Mucosa of stomach (tissue), 1 donor: ENCODE measurements around the gene TMEM163.
"Not testable (repeated sequence)": the region's sequence is repeated elsewhere in the genome, so short reads cannot be mapped to it uniquely, and the experiment has no call there.

Experiments
- H3K27me3 ChIP-seq: one replicate; pipeline ENCODE4 v1.7.0; 2013; ENCODE audit warnings: mild to moderate bottlenecking, low read length; ENCODE audit not compliant: control insufficient read depth, insufficient read depth
- H3K36me3 ChIP-seq: one replicate; pipeline ENCODE4 v1.7.0; 2013; ENCODE audit warnings: low read length; ENCODE audit not compliant: control insufficient read depth, insufficient read depth
- H3K4me1 ChIP-seq: one replicate; pipeline ENCODE4 v1.7.0; 2013; ENCODE audit warnings: mild to moderate bottlenecking, low read length; ENCODE audit not compliant: control insufficient read depth, insufficient read depth
- H3K4me3 ChIP-seq: one replicate; pipeline ENCODE4 v1.7.0; 2013; ENCODE audit warnings: low read length
- H3K9ac ChIP-seq: one replicate; pipeline ENCODE4 v1.7.0; 2013; ENCODE audit warnings: mild to moderate bottlenecking, low read length, moderate library complexity
- H3K9me3 ChIP-seq: one replicate; pipeline ENCODE4 v1.7.0; 2013; ENCODE audit warnings: mild to moderate bottlenecking, low read length, moderate library complexity; ENCODE audit not compliant: control insufficient read depth
- donor health status: Pancreatic carcinoma.

Gene TMEM163

DNA sequence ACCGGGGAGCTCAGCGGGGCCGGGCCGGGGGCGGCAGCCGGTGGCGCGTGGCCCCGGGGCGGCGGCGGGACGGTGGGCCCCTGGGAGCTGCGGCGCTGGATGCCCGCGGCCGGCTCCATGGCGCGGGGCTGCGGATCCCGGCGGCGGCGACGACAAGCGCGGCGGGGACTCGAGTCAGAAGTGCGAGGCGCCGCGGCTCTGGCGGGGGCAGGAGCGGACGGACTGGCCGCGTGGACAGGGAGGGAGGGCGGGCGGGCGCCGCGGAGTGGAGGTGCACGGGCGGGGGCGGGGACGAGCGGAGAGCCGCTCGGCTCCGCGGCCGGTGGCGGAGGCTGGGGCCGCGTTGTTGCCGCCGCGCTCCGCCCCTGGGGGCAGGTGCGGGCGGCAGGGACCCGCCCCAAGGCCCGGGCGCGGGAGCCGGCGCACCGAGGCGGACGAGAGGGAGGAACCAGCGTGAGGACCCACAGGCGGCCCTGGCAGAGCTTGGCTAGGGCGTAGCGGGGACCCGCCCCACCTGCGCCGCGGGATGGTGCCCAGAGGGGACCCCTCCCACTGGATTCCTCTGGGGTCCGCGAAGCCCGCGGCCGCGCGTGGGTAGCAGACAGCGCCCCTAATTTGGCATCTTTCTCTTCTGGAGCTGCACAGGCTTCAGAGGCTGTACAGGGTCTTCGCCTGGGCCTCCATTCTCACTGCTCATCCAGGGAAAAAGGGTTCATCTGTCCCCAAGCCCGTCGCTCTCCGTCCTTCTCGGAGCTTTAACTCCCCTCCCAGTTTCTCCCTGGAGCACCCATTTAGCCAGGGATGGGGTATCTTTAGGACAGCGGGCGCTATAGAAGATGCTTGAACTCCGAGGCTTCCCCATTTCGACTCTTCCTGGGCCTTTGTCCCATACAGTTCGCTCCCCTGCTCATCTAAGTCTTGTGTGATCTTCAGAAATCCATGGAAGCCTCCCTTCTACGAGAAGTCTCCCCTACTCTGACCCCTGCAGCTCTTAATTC, at the start of gene TMEM163:
TMEM163 (minus strand) TSS at position 184 of the 998 bp plus-strand sequence.
- Histone ChIP-seq H3K27me3 (peaks cover 27% of the 10 kb centered on the region), H3K36me3 (no peaks in the 10 kb centered on the region), H3K9me3 (no peaks in the 10 kb centered on the region), H3K4me1 (peaks cover 2% of the 10 kb centered on the region), H3K4me3 (peak within 1 kb of the TSS; percentile 56), H3K9ac (peak within 1 kb of the TSS; percentile 70)

DNA sequence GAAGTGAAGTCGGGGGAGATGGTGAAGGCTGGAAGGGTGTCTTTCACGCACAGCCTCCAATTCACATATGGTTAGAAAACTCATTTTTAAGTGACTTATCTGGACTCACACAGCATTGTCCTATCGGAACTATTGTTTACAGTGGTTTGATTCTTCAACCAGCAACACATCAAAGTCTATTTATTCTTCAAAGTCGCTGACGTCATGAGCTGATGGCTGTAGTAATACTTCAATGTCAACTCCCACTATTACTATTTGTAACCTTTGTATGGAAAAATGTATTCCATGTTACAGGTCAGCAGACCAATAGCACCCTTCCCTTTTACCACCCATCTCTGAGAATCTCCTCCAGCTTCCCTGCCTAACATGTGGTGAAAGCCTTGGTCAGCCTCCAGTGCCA, 47.8 kb upstream of the TMEM163 start:
- no peaks in the 10 kb centered on the region for H3K27me3 ChIP-seq
- H3K9me3 ChIP-seq = no peaks in the 10 kb centered on the region
- no peaks in the 10 kb centered on the region for H3K36me3 ChIP-seq
- no peak overlapping the region for H3K9ac ChIP-seq
- peaks cover 6% of the 10 kb centered on the region for H3K4me1 ChIP-seq
- no peak overlapping the region for H3K4me3 ChIP-seq

DNA sequence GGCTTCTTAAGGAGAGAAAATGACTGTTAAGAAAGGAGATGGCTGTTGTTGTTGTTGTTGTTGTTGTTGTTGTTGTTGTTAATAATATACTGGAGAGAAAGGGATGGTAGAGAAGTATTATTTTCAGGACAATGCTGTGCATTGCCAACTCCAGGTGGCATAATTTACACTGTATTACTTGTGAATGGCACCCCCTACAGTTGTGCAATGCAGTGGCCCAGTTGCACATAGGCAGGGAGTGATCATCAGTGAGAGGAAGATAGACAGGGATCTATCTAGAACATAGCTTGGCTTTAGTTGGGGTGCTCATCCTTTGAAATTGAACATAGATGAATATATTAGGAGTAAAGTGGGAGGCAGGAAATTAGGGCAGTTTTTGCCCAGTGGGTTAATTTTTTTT, 47.2 kb upstream of the TMEM163 start:
- H3K9me3 ChIP-seq = no peaks in the 10 kb centered on the region
- no peak overlapping the region for H3K4me3 ChIP-seq
- H3K4me1 ChIP-seq = peaks cover 6% of the 10 kb centered on the region
- no peaks in the 10 kb centered on the region for H3K36me3 ChIP-seq
- H3K27me3 ChIP-seq = no peaks in the 10 kb centered on the region
- H3K9ac ChIP-seq = no peak overlapping the region

DNA sequence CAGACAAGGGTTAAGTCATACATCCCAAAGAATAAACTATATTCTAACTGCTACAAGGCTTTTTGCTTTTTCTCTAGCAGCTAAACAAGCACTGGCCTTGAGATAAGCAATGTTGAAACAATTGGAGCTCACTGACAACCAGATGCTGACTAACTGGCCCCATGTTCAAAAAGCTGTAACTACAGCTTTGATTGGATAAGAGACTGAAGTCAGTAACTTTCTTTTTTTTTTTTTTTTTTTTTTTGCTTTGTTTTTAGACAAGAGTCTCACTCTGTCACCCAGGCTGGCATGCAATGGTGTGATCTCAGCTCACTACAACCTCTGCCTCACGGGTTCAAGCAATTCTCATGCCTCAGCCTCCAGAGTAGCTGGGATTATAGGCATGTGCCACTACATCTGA, 45.4 kb upstream of the TMEM163 start:
- Histone ChIP-seq H3K27me3 (no peaks in the 10 kb centered on the region), H3K4me3 (no peak overlapping the region), H3K9me3 (no peaks in the 10 kb centered on the region), H3K9ac (no peak overlapping the region), H3K36me3 (no peaks in the 10 kb centered on the region), H3K4me1 (peaks cover 6% of the 10 kb centered on the region)

DNA sequence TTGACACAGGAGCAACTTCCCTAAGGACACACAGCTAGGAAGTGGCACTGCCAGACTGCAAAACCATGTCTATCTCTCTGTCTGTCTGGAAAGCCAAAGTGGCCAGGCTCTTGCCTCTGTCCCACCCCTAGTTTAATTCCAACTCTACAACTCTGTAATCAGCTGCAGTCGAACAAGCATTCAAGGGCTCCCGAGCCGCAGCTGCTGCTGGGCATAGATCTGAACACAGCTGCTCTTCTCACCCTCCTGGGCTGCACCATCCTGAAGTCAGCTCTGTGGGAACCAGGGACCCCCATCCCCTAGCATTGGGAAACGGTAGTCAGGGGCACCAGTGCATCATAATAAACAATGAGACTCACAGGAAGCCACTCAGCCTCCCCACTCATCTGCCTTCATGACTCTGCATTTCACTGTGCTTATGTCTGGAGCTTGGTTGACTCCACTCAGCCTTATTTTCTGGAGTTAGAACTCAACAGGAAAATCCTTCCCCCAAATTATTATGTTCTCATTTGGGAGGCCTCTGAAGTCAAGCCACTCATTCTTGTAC, 44.4 kb upstream of the TMEM163 start:
- Histone ChIP-seq H3K27me3 (no peaks in the 10 kb centered on the region), H3K4me3 (no peak overlapping the region), H3K9me3 (no peaks in the 10 kb centered on the region), H3K9ac (no peak overlapping the region), H3K4me1 (peaks cover 6% of the 10 kb centered on the region), H3K36me3 (no peaks in the 10 kb centered on the region)

DNA sequence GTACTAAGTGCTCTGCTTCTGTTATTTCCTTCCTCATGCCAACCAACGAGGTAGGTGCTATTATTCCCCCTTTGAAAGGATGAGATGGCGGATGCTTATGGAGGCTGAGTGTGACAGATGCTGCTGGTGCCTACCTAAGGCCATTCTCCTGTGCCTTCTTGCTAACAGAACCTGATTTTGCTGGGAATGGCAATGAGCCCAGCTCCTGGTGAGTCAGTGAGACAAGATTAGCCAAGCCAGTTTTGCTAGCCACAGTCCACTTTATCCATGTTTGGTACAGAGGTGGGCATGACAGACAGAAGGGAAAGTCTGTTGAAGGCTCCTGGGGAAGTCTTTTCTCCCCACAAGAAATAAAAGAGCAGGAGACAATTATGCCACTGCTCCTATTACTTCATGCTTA, 43.7 kb upstream of the TMEM163 start:
- Histone ChIP-seq H3K4me1 (peaks cover 6% of the 10 kb centered on the region), H3K27me3 (no peaks in the 10 kb centered on the region), H3K36me3 (no peaks in the 10 kb centered on the region), H3K9ac (no peak overlapping the region), H3K4me3 (no peak overlapping the region), H3K9me3 (no peaks in the 10 kb centered on the region)

DNA sequence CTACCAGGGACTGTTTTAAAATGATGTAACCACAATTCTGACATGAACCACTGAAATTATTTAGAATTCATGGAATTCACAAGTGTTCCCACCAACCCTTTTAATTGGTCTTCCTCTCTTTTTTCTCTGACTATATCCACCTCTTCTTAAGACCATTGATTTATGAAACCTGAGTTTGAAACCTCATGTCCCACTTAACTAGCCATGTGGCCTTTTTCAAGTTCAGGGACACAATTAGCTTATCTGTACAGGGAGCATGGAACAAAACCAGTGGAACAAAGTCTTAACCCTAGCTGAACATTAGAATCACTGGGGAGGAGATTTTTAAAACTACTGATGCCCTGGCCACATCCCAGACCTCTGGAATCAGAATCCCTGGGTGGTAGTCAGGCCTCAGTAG, 41.6 kb upstream of the TMEM163 start:
- Histone ChIP-seq H3K27me3 (no peaks in the 10 kb centered on the region), H3K4me1 (peaks cover 6% of the 10 kb centered on the region), H3K36me3 (no peaks in the 10 kb centered on the region), H3K9ac (no peak overlapping the region), H3K4me3 (no peak overlapping the region), H3K9me3 (no peaks in the 10 kb centered on the region)

DNA sequence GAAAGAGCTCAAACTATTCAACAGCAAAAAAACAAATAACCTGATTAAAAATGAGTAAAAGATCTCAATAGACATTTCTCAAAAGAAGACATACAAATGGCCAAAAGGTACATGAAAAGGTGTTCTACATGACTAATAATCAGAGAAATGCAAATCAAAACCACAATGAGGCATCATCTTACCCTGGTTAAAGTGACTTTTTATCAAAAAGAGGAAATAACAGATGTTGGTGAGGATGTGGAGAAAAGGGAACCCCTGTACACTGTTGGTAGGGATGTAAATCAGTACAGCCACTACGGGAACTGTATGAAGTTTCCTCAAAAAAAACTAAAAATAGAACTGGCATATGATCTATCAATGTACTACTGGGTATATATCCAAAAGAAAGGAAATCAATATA, 39.8 kb upstream of the TMEM163 start:
- Histone ChIP-seq H3K4me1 (no peaks in the 10 kb centered on the region), H3K9ac (no peak overlapping the region), H3K36me3 (no peaks in the 10 kb centered on the region), H3K9me3 (no peaks in the 10 kb centered on the region), H3K4me3 (no peak overlapping the region), H3K27me3 (no peaks in the 10 kb centered on the region)

DNA sequence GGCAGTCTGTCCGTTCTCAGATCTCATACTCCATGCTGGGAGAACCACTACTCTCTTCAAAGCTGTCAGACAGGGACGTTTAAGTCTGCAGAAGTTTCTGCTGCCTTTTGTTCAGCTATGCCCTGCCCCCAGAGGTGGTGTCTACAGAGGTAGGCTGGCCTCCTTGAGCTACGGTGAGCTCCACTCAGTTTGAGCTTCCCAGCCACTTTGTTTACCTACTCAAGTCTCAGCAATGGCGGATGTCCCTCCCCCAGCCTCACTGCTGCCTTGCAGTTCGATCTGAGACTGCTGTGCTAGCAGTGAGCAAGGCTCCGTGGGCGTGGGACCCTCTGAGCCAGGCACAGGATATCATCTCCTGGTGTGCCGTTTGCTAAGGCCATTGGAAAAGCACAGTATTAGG, 33.2 kb upstream of the TMEM163 start:
- H3K9ac ChIP-seq = not testable (repeated sequence)

DNA sequence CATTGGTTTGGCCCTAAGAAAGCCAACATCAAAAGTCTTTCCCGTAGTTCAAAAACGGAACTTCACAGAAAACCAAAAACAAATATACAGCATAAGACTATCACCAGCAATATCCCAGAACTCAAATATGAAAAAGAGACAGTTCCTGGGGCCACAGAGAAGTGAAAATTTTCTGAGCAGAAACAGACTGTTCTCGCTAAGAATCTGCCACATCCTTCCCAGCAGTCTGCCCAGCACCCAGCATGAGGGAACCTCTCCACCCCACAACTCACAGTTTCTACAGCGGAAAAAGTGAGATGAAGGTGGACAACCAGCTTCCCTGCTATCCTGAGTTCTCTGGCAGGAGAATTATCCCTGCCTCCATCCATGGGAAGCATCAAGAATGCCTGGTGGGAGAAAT, 26.7 kb upstream of the TMEM163 start:
- H3K9ac ChIP-seq = no peak overlapping the region
- no peak overlapping the region for H3K4me3 ChIP-seq
- H3K27me3 ChIP-seq = no peaks in the 10 kb centered on the region
- no peaks in the 10 kb centered on the region for H3K9me3 ChIP-seq
- no peaks in the 10 kb centered on the region for H3K36me3 ChIP-seq
- H3K4me1 ChIP-seq = no peaks in the 10 kb centered on the region

More for the DNA sequence above, 33.2 kb upstream of the TMEM163 start:
- not testable (repeated sequence) for H3K4me3 ChIP-seq, H3K4me1 ChIP-seq, H3K27me3 ChIP-seq, H3K36me3 ChIP-seq, H3K9me3 ChIP-seq

DNA sequence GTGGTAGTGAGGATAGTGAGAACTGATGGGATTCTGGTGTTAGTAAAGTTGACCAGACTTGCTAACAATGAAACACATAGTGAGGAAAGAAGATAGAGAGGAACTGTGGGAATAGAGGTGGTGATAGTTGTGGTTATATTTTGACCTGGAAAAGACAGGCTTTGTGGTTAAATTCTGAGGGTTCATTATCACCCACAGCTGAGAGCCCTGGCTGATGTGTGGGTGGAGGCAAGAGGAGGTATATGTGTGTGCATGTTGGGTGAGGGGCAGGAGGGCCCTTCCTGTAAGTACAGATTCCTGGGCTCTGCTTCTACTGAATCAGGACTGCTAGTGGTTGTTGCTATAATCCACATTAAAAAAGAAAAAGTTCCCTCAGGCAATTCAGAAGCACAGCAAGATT, 26.2 kb upstream of the TMEM163 start:
- H3K36me3 ChIP-seq = no peaks in the 10 kb centered on the region
- no peaks in the 10 kb centered on the region for H3K4me1 ChIP-seq
- no peak overlapping the region for H3K4me3 ChIP-seq
- no peak overlapping the region for H3K9ac ChIP-seq
- no peaks in the 10 kb centered on the region for H3K9me3 ChIP-seq
- no peaks in the 10 kb centered on the region for H3K27me3 ChIP-seq

DNA sequence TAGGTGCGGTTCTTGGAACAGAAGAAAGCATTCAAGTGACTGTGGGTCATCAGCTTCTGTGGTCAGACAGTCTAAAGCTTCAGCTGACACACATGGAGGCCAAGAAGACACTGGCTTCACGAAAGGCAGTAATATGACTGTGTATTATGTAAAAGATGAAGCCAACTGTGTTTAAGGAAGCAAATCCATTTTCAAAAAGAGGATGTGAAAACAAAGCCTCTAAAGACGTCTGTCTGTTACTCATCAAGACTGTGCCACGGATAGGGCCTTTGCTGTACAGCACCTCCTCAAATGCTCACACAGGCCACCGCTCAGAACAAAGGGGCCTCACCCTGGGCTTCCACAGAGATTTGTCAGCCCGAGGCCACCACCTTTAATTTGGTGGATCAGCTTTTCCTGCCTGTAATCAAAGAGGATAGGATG, 21.1 kb upstream of the TMEM163 start:
- no peaks in the 10 kb centered on the region for H3K9me3 ChIP-seq
- no peaks in the 10 kb centered on the region for H3K36me3 ChIP-seq
- peaks cover 17% of the 10 kb centered on the region for H3K4me1 ChIP-seq
- H3K4me3 ChIP-seq = no peak overlapping the region
- H3K9ac ChIP-seq = no peak overlapping the region
- no peaks in the 10 kb centered on the region for H3K27me3 ChIP-seq
